Epithelial cell of proximal tubule (primary cell): ENCODE results near the gene MAB21L4. TPM values are rescaled to one million over a fixed set of nuclear protein-coding genes. Genes with fewer than 3 reads are reported as not detected.

Experiments
- DNase-seq: peaks from one replicate; pipeline ENCODE4 v3.0.0-alpha.2; 2011; ENCODE audit warnings: low read depth
- H3K4me3 ChIP-seq: 2 replicates; pipeline ENCODE4 v1.5.1; 2011; ENCODE audit warnings: low read depth, mild to moderate bottlenecking, low read length
- total RNA-seq: library from RNA; depleted of rRNA; stranded (reverse); fragments of >200 nt; gene quantifications from 2 replicates; pipeline ENCODE4 v1.2.3, GENCODE V29; 2015
- TF ChIP-seq, protein P1 (sequence below): conservative IDR thresholded peaks from 2 replicates; pipeline ENCODE4 v1.5.1; 2012; ENCODE audit warnings: low read depth, mild to moderate bottlenecking, low read length

MAB21L4 gene
- total RNA-seq, 1 donor from 2014 or later = 0.81 TPM

DNA sequence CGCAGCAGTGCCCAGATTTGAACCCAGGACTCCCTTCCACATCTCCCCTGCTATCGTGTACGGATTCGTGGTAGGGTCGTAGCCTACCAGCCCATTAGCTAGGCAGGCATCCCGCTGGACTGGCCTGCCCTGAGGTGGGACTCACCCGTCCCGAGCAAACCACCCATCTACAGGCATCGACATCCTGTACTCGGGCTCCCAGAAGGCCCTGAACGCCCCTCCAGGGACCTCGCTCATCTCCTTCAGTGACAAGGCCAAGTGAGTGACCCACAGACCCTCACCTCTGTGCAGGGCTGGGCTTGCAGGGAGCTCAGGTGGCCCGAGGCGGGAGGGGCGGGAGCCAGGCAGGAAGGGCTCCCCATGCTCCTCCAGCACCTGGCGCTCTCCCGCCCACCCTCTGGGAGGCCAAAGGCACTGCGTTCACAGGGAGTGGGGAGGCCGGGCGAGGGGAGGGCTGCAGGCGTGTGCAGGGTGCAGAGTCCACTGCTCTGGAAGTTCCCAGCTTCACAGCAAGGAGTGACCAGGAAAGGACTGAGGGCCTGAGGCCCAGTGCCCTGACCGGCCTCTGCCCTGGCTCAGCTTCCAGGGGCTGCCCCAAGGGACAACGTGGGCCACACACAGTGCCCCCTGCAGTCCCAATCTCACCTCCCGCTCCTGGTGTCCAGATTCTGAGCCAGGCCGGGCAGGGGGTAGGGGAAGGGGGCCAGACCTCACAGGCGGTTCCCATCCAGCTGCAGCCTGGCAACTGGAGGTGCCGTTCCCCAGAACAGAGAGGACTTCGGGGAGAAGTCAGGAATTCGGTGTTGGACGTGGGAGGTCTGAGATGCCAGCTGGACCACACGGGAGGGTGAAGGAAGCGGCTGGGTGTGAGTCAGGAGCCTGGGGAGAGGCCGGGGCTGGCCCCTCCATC is 21.9 kb downstream of the MAB21L4 start:
- H3K4me3 ChIP-seq = no peak overlapping the region
- DNase-seq = no peak
- TF ChIP-seq, protein P1, sequence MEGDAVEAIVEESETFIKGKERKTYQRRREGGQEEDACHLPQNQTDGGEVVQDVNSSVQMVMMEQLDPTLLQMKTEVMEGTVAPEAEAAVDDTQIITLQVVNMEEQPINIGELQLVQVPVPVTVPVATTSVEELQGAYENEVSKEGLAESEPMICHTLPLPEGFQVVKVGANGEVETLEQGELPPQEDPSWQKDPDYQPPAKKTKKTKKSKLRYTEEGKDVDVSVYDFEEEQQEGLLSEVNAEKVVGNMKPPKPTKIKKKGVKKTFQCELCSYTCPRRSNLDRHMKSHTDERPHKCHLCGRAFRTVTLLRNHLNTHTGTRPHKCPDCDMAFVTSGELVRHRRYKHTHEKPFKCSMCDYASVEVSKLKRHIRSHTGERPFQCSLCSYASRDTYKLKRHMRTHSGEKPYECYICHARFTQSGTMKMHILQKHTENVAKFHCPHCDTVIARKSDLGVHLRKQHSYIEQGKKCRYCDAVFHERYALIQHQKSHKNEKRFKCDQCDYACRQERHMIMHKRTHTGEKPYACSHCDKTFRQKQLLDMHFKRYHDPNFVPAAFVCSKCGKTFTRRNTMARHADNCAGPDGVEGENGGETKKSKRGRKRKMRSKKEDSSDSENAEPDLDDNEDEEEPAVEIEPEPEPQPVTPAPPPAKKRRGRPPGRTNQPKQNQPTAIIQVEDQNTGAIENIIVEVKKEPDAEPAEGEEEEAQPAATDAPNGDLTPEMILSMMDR = no peak

DNA sequence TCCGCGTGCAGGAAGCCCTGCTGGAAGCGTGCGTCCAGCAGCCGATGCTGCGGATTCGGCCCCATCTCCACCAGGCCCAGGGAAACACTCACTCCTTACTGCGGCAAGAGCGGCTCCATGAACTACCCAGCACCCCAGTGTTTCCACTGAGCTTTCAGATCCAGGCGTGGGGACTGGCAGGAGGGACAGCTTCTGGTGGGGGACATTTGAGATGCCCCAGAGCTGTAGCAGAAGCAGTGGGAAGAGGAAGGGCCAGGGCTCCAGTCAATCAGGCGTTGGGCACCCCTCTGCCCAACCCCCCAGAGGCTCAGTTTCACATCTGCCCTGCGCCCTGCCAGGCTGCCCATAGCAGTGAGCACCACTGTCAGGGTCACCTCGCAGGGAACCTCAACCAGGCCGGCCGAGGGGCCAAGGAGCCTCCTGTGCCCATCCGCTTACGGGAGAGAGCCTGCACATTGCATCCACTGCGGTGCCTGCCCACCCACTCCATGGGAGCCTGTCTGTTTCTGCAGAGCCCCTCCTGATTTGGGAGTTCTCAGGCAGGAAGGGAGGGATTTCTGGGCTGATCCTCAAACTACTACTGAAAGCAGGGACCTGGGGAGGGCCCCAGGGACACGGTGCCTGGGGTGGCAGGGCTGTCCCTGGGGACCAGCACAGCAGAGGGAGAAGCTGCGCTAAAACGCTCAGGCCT is 22.7 kb downstream of the MAB21L4 start:
- TF ChIP-seq, protein P1 = no peak
- H3K4me3 ChIP-seq = no peak overlapping the region
- no peak for DNase-seq

GRCh38 chr2:240872317-240873097 is 23.4 kb downstream of the MAB21L4 start:
- TF ChIP-seq, protein P1 = no peak
- no peak for DNase-seq
- no peak overlapping the region for H3K4me3 ChIP-seq

- TF ChIP-seq, protein P1 = no peak
- no peak overlapping the region for H3K4me3 ChIP-seq
- DNase-seq = no peak
Measured at GRCh38 chr2:240871071-240871958, 24.6 kb downstream of the MAB21L4 start.

GRCh38 chr2:240869956-240870875 is 25.7 kb downstream of the MAB21L4 start:
- TF ChIP-seq, protein P1 = no peak
- no peak overlapping the region for H3K4me3 ChIP-seq

More at GRCh38 chr2:240869956-240870875, 25.7 kb downstream of the MAB21L4 start:
- DNase-seq = no peak
